SU-DHL-6 (cell line): ENCODE measurements around the gene SETBP1.

Experiments used
- H2AFZ ChIP-seq: fragments of 200-600 bp; sonication (generic); 2 replicates; pipeline ENCODE4 v1.6.1; 2014; ENCODE audit warnings: low read depth, mild to moderate bottlenecking, moderate library complexity, mixed read lengths, antibody characterized with exemption, low read length; ENCODE audit not compliant: severe bottlenecking
- H3F3A ChIP-seq: fragments of 200-600 bp; shearing (Covaris generic); 2 replicates; pipeline ENCODE4 v1.6.0; 2016; ENCODE audit warnings: antibody characterized with exemption, mild to moderate bottlenecking; ENCODE audit not compliant: insufficient read depth
- H3K27ac ChIP-seq: fragments of 200-600 bp; sonication (generic); 2 replicates; pipeline ENCODE4 v1.5.1; 2016; ENCODE audit warnings: low read depth, mild to moderate bottlenecking, low read length, moderate library complexity, mixed read lengths
- H3K27me3 ChIP-seq: fragments of 200-600 bp; sonication (generic), shearing (Covaris generic); 2 replicates; pipeline ENCODE4 v1.6.0; 2014; ENCODE audit warnings: mild to moderate bottlenecking, low read length
- H3K36me3 ChIP-seq: fragments of 200-600 bp; sonication (generic); 2 replicates; pipeline ENCODE4 v1.6.1; 2014; ENCODE audit warnings: mild to moderate bottlenecking, low read length, mixed read lengths
- H3K4me2 ChIP-seq: fragments of 300-600, 200-600 bp; shearing (Covaris generic), sonication (generic); 2 replicates; pipeline ENCODE4 v1.6.0; 2014; ENCODE audit warnings: low read length, low read depth, mild to moderate bottlenecking; ENCODE audit not compliant: poor library complexity, severe bottlenecking
- H3K4me3 ChIP-seq: fragments of 200-600 bp; sonication (generic); 2 replicates; pipeline ENCODE4 v1.5.1; 2014; ENCODE audit warnings: antibody characterized with exemption, low read length, mild to moderate bottlenecking, mixed read lengths; ENCODE audit not compliant: insufficient read depth, poor library complexity, severe bottlenecking
- H3K79me2 ChIP-seq: fragments of 200-600 bp; sonication (generic); 2 replicates; pipeline ENCODE4 v1.6.1; 2014; ENCODE audit warnings: mild to moderate bottlenecking, low read length, moderate library complexity; ENCODE audit not compliant: insufficient read depth
- H3K9ac ChIP-seq: fragments of 200-600 bp; sonication (generic); 2 replicates; pipeline ENCODE4 v1.7.0; 2014; ENCODE audit warnings: mild to moderate bottlenecking, low read length
- H3K9me2 ChIP-seq: fragments of 200-600 bp; sonication (generic); replicated peaks from 2 replicates; pipeline ENCODE4 v1.6.1; 2014; ENCODE audit warnings: low read length; ENCODE audit not compliant: insufficient read depth
- H3K9me3 ChIP-seq: fragments of 200-600 bp; sonication (generic); 2 replicates; pipeline ENCODE4 v1.6.1; 2014; ENCODE audit warnings: low read length, mixed read lengths; ENCODE audit not compliant: insufficient read depth
- H4K20me1 ChIP-seq: fragments of 200-600 bp; sonication (generic); 2 replicates; pipeline ENCODE4 v1.6.1; 2014; ENCODE audit warnings: low read depth, mild to moderate bottlenecking, antibody characterized with exemption, low read length, moderate library complexity, mixed read lengths
- CTCF ChIP-seq: fragments of 200-600 bp; sonication (generic); IDR thresholded peaks from one replicate; pipeline ENCODE4 v1.5.1; 2017; ENCODE audit warnings: antibody characterized with exemption, mild to moderate bottlenecking, low read length, moderate library complexity; ENCODE audit not compliant: insufficient read depth, poor library complexity, severe bottlenecking
- EZH2phosphoT487 ChIP-seq: fragments of 200-600 bp; sonication (generic), shearing (Covaris generic); conservative IDR thresholded peaks from 2 replicates; pipeline ENCODE4 v1.6.1; 2018; ENCODE audit warnings: mild to moderate bottlenecking, antibody characterized with exemption, low read length, moderate library complexity, mixed read lengths

The SETBP1 gene

GRCh38 chr18:45085916-45086624, 405.4 kb downstream of the SETBP1 start:
- TF ChIP-seq EZH2phosphoT487: no peak
- TF ChIP-seq CTCF: no peak
- Histone ChIP-seq H4K20me1 (no peaks in the 10 kb centered on the region), H3K9me2 (no peaks in the 10 kb centered on the region), H3K9ac (no peak overlapping the region), H3K27ac (no peak overlapping the region), H3F3A (no peaks in the 10 kb centered on the region), H3K9me3 (0 out of 2 replicates have a peak, but pooled peaks cover 7% of the 10 kb centered on the region), H3K36me3 (no peaks in the 10 kb centered on the region), H3K4me2 (no peak overlapping the region), H2AFZ (no peak overlapping the region), H3K27me3 (no peaks in the 10 kb centered on the region), H3K4me3 (no peak overlapping the region), H3K79me2 (no peaks in the 10 kb centered on the region)

- H3K9me2 ChIP-seq: no peaks in the 10 kb centered on the region
- H3K36me3 ChIP-seq: no peaks in the 10 kb centered on the region
- no peak overlapping the region for H3K9ac ChIP-seq
- no peaks in the 10 kb centered on the region for H3K27me3 ChIP-seq
- no peak overlapping the region for H3K4me3 ChIP-seq
- no peaks in the 10 kb centered on the region for H3F3A ChIP-seq
- TF ChIP-seq CTCF: no peak
- no peak for TF ChIP-seq EZH2phosphoT487
- H4K20me1 ChIP-seq: no peaks in the 10 kb centered on the region
- no peak overlapping the region for H3K27ac ChIP-seq
- 0 out of 2 replicates have a peak, but pooled peaks cover under 1% of the 10 kb centered on the region for H3K9me3 ChIP-seq
- H3K4me2 ChIP-seq: no peak overlapping the region
- no peaks in the 10 kb centered on the region for H3K79me2 ChIP-seq
- H2AFZ ChIP-seq: no peak overlapping the region
Observed at GRCh38 chr18:45086777-45087176, 406.1 kb downstream of the SETBP1 start.

- H3K36me3 ChIP-seq: no peaks in the 10 kb centered on the region
- no peaks in the 10 kb centered on the region for H3K27me3 ChIP-seq
- H2AFZ ChIP-seq: no peak overlapping the region
- no peak for TF ChIP-seq CTCF
- no peak for TF ChIP-seq EZH2phosphoT487
- H3K9me2 ChIP-seq: no peaks in the 10 kb centered on the region
- no peaks in the 10 kb centered on the region for H4K20me1 ChIP-seq
- H3K9me3 ChIP-seq: no peaks in the 10 kb centered on the region
- H3F3A ChIP-seq: no peaks in the 10 kb centered on the region
- no peak overlapping the region for H3K9ac ChIP-seq
- H3K4me2 ChIP-seq: no peak overlapping the region
- no peaks in the 10 kb centered on the region for H3K79me2 ChIP-seq
- no peak overlapping the region for H3K27ac ChIP-seq
- no peak overlapping the region for H3K4me3 ChIP-seq
Observed at GRCh38 chr18:45090526-45091140, 409.9 kb downstream of the SETBP1 start.
